UCSD-AML1 (cell line): Measurements from ENCODE around the gene TMEM245.
"Not testable (repeated sequence)": the region's sequence is repeated elsewhere in the genome, so short reads cannot be mapped to it uniquely, and the experiment has no call there.

Experiments
- DNase-seq: peaks from one replicate; lab custom pipeline; 2025; ENCODE audit not compliant: unreplicated experiment; lab: John Stamatoyannopoulos, UW

Gene TMEM245

GRCh38 chr9:109005678-109006077 is 114.1 kb downstream of the TMEM245 start:
- DNase-seq = no peak

DNA sequence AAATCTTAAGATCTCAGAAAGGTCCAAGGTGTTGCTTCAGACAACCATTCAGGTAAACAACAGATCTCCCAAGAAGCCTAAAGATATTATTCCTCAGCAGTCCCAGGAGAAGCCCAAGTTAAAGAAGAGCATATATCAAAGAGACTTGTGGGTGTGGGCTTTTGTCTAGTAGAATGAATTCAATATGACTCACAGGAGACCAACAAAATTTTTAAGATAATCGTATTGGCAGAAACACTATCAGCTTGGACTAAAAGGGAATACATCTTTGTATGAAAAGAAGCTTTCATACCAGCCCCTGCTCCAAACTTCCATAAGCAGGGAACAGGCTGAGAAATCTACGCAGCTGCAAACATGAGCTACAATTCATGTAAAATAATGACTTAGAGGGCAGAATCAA is 116.6 kb downstream of the TMEM245 start:
- DNase-seq = no peak

GRCh38 chr9:109002141-109002540 is 117.6 kb downstream of the TMEM245 start:
- DNase-seq = no peak

DNA sequence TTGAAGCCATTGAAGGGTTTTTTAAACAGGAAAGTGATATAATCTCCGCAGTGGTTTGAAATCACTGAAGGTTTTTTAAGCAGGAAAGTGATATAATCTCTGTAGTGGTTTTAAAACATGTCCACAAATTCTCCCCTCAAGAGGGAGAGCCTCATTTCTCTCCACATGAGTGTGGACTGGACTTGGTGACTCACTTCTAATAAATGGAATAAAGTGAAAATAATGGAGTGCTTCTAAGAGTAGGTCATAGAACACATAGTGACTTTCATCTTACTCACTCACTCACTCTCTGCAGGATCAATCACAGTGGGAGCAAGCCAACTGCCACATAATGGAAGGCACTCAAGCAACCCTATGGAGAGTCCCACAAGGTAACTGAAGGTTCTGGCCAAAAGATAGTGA is 118.5 kb downstream of the TMEM245 start:
- DNase-seq = no peak

- DNase-seq = no peak
These were observed 122.6 kb downstream of the TMEM245 start for GRCh38 chr9:108997112-108997511.

DNA sequence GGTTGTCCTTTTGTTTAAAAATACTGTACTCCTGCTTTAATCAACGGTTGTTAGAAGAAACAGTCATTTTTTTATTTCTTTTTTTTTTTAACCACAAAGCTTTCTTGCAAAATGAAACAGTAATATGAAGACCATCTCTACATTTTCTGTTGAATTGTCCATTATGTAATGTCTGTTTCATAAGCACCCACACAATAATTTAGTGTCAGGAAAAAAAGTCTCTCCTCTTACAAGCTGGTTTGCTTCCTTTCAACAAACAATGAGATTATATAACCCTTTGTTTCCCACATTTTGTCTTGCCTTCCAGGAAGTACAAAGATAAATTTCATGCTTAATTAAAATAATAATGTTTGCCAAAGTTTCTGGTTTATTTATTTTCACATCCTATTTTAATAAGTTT is 123.1 kb downstream of the TMEM245 start:
- no peak for DNase-seq

- peak; percentile 36 for DNase-seq
These were observed 125.1 kb downstream of the TMEM245 start for GRCh38 chr9:108994695-108995094.

DNA sequence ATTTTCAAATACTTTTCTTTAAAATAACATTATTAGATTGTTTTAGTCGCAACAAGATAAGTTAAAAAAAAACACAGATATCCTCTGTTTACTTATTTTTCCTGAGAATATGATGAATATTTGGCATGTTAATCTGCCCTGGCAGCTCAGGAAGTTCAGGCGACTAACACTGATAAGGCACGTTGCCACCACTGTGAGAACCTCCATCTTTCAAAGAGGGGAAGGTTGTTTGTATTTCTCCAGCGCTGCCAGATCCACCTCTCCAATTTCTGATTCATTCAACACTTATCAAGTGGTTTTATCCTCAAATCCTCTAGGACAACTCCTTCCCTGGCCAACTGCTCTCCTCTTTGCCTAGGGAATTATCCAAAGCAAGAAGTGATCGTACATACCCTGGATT is 128.3 kb downstream of the TMEM245 start:
- no peak for DNase-seq

DNA sequence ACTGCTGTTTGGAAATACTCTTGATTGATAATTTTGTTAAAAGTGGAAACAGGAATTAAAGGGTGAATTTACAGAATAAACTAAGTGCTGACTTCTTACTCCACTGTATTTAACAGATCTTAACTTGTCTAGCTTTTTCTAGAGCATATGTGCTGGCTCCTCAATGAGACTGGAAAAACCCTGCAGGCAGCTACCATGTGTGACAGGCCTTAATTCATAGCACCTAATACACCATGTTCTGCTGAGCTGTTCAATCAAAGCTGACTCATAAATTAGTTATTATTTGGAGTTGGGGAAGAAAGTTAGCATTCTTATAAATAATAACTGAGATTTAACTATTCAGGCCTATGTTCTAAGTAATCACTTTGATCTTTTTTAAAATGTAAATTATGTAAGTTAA is 135.9 kb downstream of the TMEM245 start:
- DNase-seq = no peak

DNA sequence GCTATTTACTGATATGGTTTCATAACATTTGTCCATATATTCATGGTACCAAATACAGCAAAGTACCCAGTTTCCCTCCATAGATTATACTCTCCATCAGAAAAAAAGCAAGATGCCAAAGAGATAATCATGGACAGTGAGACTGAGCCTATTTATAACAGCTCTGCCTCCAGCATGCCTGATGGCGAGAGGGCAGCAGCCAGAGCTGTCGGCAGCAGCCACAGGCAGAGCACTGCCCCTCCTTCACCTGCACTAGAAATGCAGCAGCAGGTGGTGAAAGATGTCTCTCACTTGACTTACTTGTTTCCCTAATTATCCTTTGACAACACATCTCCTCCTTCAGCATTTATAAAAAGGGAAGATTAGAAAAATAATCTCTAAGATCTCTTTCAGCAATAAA is 138.9 kb downstream of the TMEM245 start:
- DNase-seq = no peak

DNA sequence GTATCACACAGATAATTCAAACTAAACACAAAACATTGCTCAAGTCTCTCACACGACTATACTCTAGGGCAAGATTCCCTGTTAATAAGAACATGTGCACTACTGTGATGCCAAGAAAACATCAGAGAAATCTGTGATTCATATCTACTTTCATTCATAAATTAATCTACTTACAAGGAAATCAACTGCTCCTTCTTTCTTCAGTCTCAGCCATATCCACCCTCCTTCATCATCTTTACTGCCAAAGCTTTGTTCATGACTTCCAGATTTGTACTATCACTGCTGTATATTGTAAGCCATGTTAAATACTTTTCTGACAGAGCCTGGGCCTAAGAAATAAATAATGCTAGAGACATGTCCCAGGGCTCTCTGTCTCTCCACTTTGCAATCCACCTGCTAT is 141.5 kb downstream of the TMEM245 start:
- no peak for DNase-seq

- no peak for DNase-seq
These were observed 145.9 kb downstream of the TMEM245 start for GRCh38 chr9:108973895-108974294.

- no peak for DNase-seq
These were observed 147.0 kb downstream of the TMEM245 start for GRCh38 chr9:108972626-108973209.

GRCh38 chr9:108972186-108972585 is 147.6 kb downstream of the TMEM245 start:
- no peak for DNase-seq

DNA sequence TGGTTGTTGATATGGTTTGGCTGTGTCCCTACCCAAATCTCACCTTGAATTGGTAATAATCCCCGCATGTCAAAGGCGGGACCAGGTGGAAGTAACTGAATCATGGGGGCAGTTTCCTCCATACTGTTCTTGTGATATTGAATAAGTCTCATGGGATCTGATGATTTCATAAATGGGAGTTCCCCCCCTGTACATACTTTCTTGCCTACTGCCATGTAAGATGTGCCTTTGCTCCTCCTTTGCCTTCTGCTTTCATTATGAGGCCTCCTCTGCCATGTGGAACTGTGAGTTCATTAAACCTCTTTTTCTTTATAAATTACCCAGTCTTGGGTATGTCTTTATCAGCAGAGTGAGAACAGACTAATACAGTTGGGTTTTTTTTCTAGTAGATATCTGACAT is 148.4 kb downstream of the TMEM245 start:
- not testable (repeated sequence) for DNase-seq

GRCh38 chr9:108967916-108968315 is 151.8 kb downstream of the TMEM245 start:
- DNase-seq = no peak
